Common myeloid progenitor, CD34-positive (primary cell): Measurements from ENCODE around the gene SERGEF.
A peak's percentile ranks its signal among the peaks of the same experiment; 100 is the strongest.

Source experiments
- CTCF ChIA-PET: fragments of 350-600 bp; sonication (Branson Sonifier 250); formaldehyde crosslinking; loops from one replicate; lab custom pipeline; 2021; ENCODE audit warnings: antibody characterized with exemption; lab: Charles Lee
- POLR2A ChIA-PET: fragments of 350-600 bp; sonication (Branson Sonifier 250); formaldehyde crosslinking; loops from one replicate; lab custom pipeline; 2021; ENCODE audit warnings: antibody characterized with exemption; lab: Charles Lee
- DNase-seq, 3 donors: peaks; one replicate each; pipeline versions ENCODE4 v3.0.0 to v3.0.0-alpha.2; 2013
- H3K27ac ChIP-seq, 2 experiments: 1 replicate in 1 of 2; 2 replicates in 1 of 2; pipeline ENCODE4 v1.7.0; 2013; ENCODE audit warnings: inconsistent platforms in 2 of 2, low read length in 2 of 2, mild to moderate bottlenecking in 2 of 2, low read depth in 1 of 2, moderate library complexity in 1 of 2; ENCODE audit not compliant: severe bottlenecking in 2 of 2, insufficient read depth in 1 of 2, poor library complexity in 1 of 2
- H3K27me3 ChIP-seq, 5 experiments: replicated peaks in 2 of 5; 1 replicate in 3 of 5; 2 replicates in 2 of 5; pipeline versions ENCODE4 v1.6.1 to v1.7.0; 2013; ENCODE audit warnings: low read length in 4 of 5, mild to moderate bottlenecking in 2 of 5, moderate library complexity in 2 of 5, inconsistent platforms in 1 of 5; ENCODE audit not compliant: insufficient read depth in 5 of 5, control insufficient read depth in 4 of 5
- H3K36me3 ChIP-seq, 4 experiments: 1 replicate in 2 of 4; 2 replicates in 2 of 4; pipeline versions ENCODE4 v1.6.1 to v1.7.0; 2013; ENCODE audit warnings: low read length in 3 of 4, control low read depth in 1 of 4, mild to moderate bottlenecking in 1 of 4; ENCODE audit not compliant: control insufficient read depth in 4 of 4, insufficient read depth in 4 of 4
- H3K4me1 ChIP-seq, 4 experiments: 1 replicate in 3 of 4; 2 replicates in 1 of 4; pipeline versions ENCODE4 v1.6.1 to v1.7.1; 2013; ENCODE audit warnings: low read length in 3 of 4, mild to moderate bottlenecking in 3 of 4, control low read depth in 1 of 4, inconsistent platforms in 1 of 4, moderate library complexity in 1 of 4; ENCODE audit not compliant: control insufficient read depth in 4 of 4, insufficient read depth in 4 of 4; ENCODE audit errors: control extremely low read depth in 1 of 4
- H3K4me3 ChIP-seq, 7 experiments: 1 replicate in 4 of 7; 2 replicates in 3 of 7; pipeline versions ENCODE4 v1.5.1 to v1.7.0; 2013; ENCODE audit warnings: mild to moderate bottlenecking in 7 of 7, low read length in 6 of 7, moderate library complexity in 6 of 7, inconsistent platforms in 2 of 7, low read depth in 2 of 7, control low read depth in 1 of 7; ENCODE audit not compliant: insufficient read depth in 4 of 7, control insufficient read depth in 1 of 7; ENCODE audit errors: extremely low read depth in 1 of 7
- H3K9me3 ChIP-seq, 5 experiments: 1 replicate in 4 of 5; 2 replicates in 1 of 5; pipeline versions ENCODE4 v1.6.1 to v1.7.1; 2013; ENCODE audit warnings: low read length in 4 of 5, mild to moderate bottlenecking in 2 of 5, inconsistent platforms in 1 of 5, low read depth in 1 of 5, moderate library complexity in 1 of 5; ENCODE audit not compliant: control insufficient read depth in 4 of 5, insufficient read depth in 2 of 5; ENCODE audit errors: control extremely low read depth in 1 of 5
- WGBS: methylation state at CpG from one replicate; pipeline ENCODE4 v1.1.5; 2013; ENCODE audit not compliant: insufficient coverage; 5-methylcytosine and 5-hydroxymethylcytosine counted together

The SERGEF gene

GRCh38 chr11:17918049-17918605, 94.7 kb downstream of the SERGEF start:
- H3K27ac ChIP-seq = no peak overlapping the region
- H3K9me3 ChIP-seq = no peaks in the 10 kb centered on the region
- ChIA-PET CTCF (no interaction called here), POLR2A (interaction anchor here (1.1 kb wide), 1 partner anchor 16 kb away, joined by 3 read pairs; no protein-coding TSS in a partner anchor)
- H3K36me3 ChIP-seq = peaks cover 0 to 15% (median 9%) of the 10 kb centered on the region in 4 experiments
- H3K27me3 ChIP-seq = no peaks in the 10 kb centered on the region
- no peak for DNase-seq
- H3K4me3 ChIP-seq = no peak overlapping the region
- 100% methylated on average over 1 of the region's 1 CpG for WGBS
- peaks cover 0 to 10% (median 2%) of the 10 kb centered on the region in 4 experiments for H3K4me1 ChIP-seq

- Histone ChIP-seq H3K27ac (no peak overlapping the region), H3K4me3 (no peak overlapping the region), H3K36me3 (peaks cover 0 to 12% (median 7%) of the 10 kb centered on the region in 4 experiments), H3K9me3 (no peaks in the 10 kb centered on the region), H3K27me3 (no peaks in the 10 kb centered on the region), H3K4me1 (peaks cover 0 to 9% (median 2%) of the 10 kb centered on the region in 4 experiments)
- WGBS = 100% methylated on average over 2 of the region's 3 CpGs
- ChIA-PET CTCF (no interaction called here), POLR2A (interaction anchor here (1.1 kb wide), 1 partner anchor 16 kb away, joined by 3 read pairs; no protein-coding TSS in a partner anchor)
- DNase-seq = no peak
Observed at GRCh38 chr11:17917556-17917955, 95.3 kb downstream of the SERGEF start.

- H3K9me3 ChIP-seq = no peaks in the 10 kb centered on the region
- WGBS = 100% methylated on average over 3 of the region's 3 CpGs
- no peaks in the 10 kb centered on the region for H3K4me1 ChIP-seq
- H3K27ac ChIP-seq = no peak overlapping the region
- DNase-seq = no peak
- ChIA-PET POLR2A (no interaction called here), CTCF (interaction anchor here (1.2 kb wide), 1 partner anchor 35 kb away, joined by 3 read pairs; no protein-coding TSS in a partner anchor)
- H3K36me3 ChIP-seq = peaks cover 0 to 12% (median 7%) of the 10 kb centered on the region in 4 experiments
- H3K4me3 ChIP-seq = no peak overlapping the region
- H3K27me3 ChIP-seq = no peaks in the 10 kb centered on the region
Observed at GRCh38 chr11:17915500-17916143, 97.2 kb downstream of the SERGEF start.

- ChIA-PET POLR2A (no interaction called here), CTCF (interaction anchor here (1.2 kb wide), 1 partner anchor 34 kb away, joined by 3 read pairs; no protein-coding TSS in a partner anchor)
Observed at GRCh38 chr11:17914957-17915356, 97.9 kb downstream of the SERGEF start.

GRCh38 chr11:17907046-17907445, 105.8 kb downstream of the SERGEF start:
- ChIA-PET CTCF (no interaction called here), POLR2A (no interaction called here)
- no peak for DNase-seq
- no peaks in the 10 kb centered on the region for H3K27me3 ChIP-seq
- no peaks in the 10 kb centered on the region for H3K36me3 ChIP-seq
- H3K4me3 ChIP-seq = no peak overlapping the region
- 100% methylated on average over 1 of the region's 1 CpG for WGBS
- H3K9me3 ChIP-seq = no peaks in the 10 kb centered on the region
- H3K27ac ChIP-seq = no peak overlapping the region
- no peaks in the 10 kb centered on the region for H3K4me1 ChIP-seq

More at GRCh38 chr11:17914957-17915356, 97.9 kb downstream of the SERGEF start:
- WGBS = 100% methylated on average over 1 of the region's 4 CpGs
- H3K9me3 ChIP-seq = no peaks in the 10 kb centered on the region
- no peaks in the 10 kb centered on the region for H3K4me1 ChIP-seq
- no peak for DNase-seq
- H3K27ac ChIP-seq = no peak overlapping the region
- H3K27me3 ChIP-seq = no peaks in the 10 kb centered on the region
- H3K4me3 ChIP-seq = no peak overlapping the region
- peaks cover 0 to 12% (median 7%) of the 10 kb centered on the region in 4 experiments for H3K36me3 ChIP-seq

GRCh38 chr11:17906436-17906835, 106.4 kb downstream of the SERGEF start:
- peak in 1 of 3 donors; percentile 1 for DNase-seq
- H3K4me3 ChIP-seq = no peak overlapping the region
- ChIA-PET CTCF (interaction anchor here (1.0 kb wide), 1 partner anchor 174 kb away, joined by 3 read pairs; no protein-coding TSS in a partner anchor), POLR2A (no interaction called here)
- H3K27ac ChIP-seq = no peak overlapping the region
- H3K4me1 ChIP-seq = no peaks in the 10 kb centered on the region
- 95% methylated on average over 4 of the region's 7 CpGs for WGBS
- no peaks in the 10 kb centered on the region for H3K9me3 ChIP-seq
- no peaks in the 10 kb centered on the region for H3K27me3 ChIP-seq
- H3K36me3 ChIP-seq = no peaks in the 10 kb centered on the region

GRCh38 chr11:17905477-17905876, 107.4 kb downstream of the SERGEF start:
- Histone ChIP-seq H3K36me3 (no peaks in the 10 kb centered on the region), H3K9me3 (no peaks in the 10 kb centered on the region), H3K27ac (no peak overlapping the region), H3K4me1 (no peaks in the 10 kb centered on the region), H3K4me3 (no peak overlapping the region), H3K27me3 (no peaks in the 10 kb centered on the region)
- ChIA-PET POLR2A (no interaction called here), CTCF (interaction anchor here (0.6 to 1.0 kb wide), 2 partner anchors 10 to 173 kb away, joined by 3 read pairs; no protein-coding TSS in a partner anchor)
- DNase-seq = no peak
